ENCODE results near the gene FRMD3. TPM values are rescaled to one million over a fixed set of nuclear protein-coding genes. Genes with fewer than 3 reads are reported as not detected.

Gene FRMD3
- total RNA-seq, 1 experiment from 2014 or later, result 0.55 TPM

GRCh38 chr9:83299094-83299493 is 239.1 kb downstream of the FRMD3 start:
- no peak overlapping the region for H2BK20ac ChIP-seq (ENCODE audit: low read depth, low read length, poor library complexity, severe bottlenecking)
- WGBS (ENCODE audit: extremely low coverage, insufficient read length, low lambda C conversion rate), result no CpG with 5 or more reads among the region's 2 CpGs
- TF ChIP-seq CTCF (conservative IDR thresholded peaks at IDR 0.05), result no peak
- H2BK120ac ChIP-seq (ENCODE audit: low read depth, low read length, poor library complexity, severe bottlenecking), result no peak overlapping the region
- Mint-ChIP-seq H3K27me3 (ENCODE audit: low read depth) (peaks cover 6% of the 10 kb centered on the region), H3K4me3 (no peak overlapping the region), H3K4me1 (peaks cover 2 to 3% of the 10 kb centered on the region in 2 experiments; a peak in 1 of 4 replicates), H3K27ac (no peak overlapping the region), H3K9me3 (no peaks in the 10 kb centered on the region), H3K36me3 (ENCODE audit: insufficient read depth in 1 of 3, low read depth in 3 of 3) (no peaks in the 10 kb centered on the region)
- no peaks in the 10 kb centered on the region for H4K20me1 ChIP-seq (ENCODE audit: control insufficient read depth, insufficient read depth, insufficient read length)
- no peak overlapping the region for H3K14ac ChIP-seq (ENCODE audit: insufficient read depth, low read length)
- H3K27ac ChIP-seq (ENCODE audit: insufficient read length, low read depth, low read length), result no peak overlapping the region
- no peaks in the 10 kb centered on the region for H3K79me1 ChIP-seq (ENCODE audit: insufficient read depth, low read depth, low read length, poor library complexity, severe bottlenecking)
- no peak overlapping the region for H3K56ac ChIP-seq (ENCODE audit: insufficient read length, low read depth, low read length)
- no peak overlapping the region for H3K18ac ChIP-seq (ENCODE audit: insufficient read length, low read depth, low read length)
- no peak overlapping the region for H3T11ph ChIP-seq (ENCODE audit: low read length)
- no peak overlapping the region for H4K91ac ChIP-seq (ENCODE audit: insufficient read length, low read depth, low read length)
- no peak overlapping the region for H4K8ac ChIP-seq (replicated peaks; ENCODE audit: insufficient read length, low read depth, low read length)
- H3K4me1 ChIP-seq (ENCODE audit: insufficient read depth, low read length), result no peaks in the 10 kb centered on the region
- no peak overlapping the region for H2BK12ac ChIP-seq (ENCODE audit: insufficient read length, low read depth, low read length)
- no peak for DNase-seq
- no peaks in the 10 kb centered on the region for H3K79me2 ChIP-seq (ENCODE audit: insufficient read depth, low read length)
- H2BK5ac ChIP-seq (ENCODE audit: insufficient read length, low read length), result no peak overlapping the region
- H3K4ac ChIP-seq (ENCODE audit: low read depth, low read length), result no peak overlapping the region
- no peak overlapping the region for H2BK15ac ChIP-seq (ENCODE audit: low read depth, low read length)
- no peak overlapping the region for H3K9ac ChIP-seq (ENCODE audit: extremely low read depth, insufficient read length, low read length)
- no peak overlapping the region for H2AK5ac ChIP-seq (ENCODE audit: insufficient read length, low read length)
- H3K27me3 ChIP-seq (ENCODE audit: insufficient read depth, low read length), result no peaks in the 10 kb centered on the region
- no peak overlapping the region for H3K4me2 ChIP-seq (ENCODE audit: insufficient read depth, insufficient read length, low read length)
- no peak overlapping the region for H2AFZ ChIP-seq (ENCODE audit: low read length)
- H3K23me2 ChIP-seq (ENCODE audit: insufficient read length, low read depth, low read length, poor library complexity, severe bottlenecking), result no peaks in the 10 kb centered on the region
- no peak overlapping the region for H4K5ac ChIP-seq (ENCODE audit: insufficient read length, low read depth, low read length)
- no peak overlapping the region for H3K23ac ChIP-seq (ENCODE audit: insufficient read length, low read depth, low read length)
- H3K9me3 ChIP-seq (ENCODE audit: control insufficient read depth, low read depth, low read length), result no peaks in the 10 kb centered on the region

Measured in H9 (cell line).